Uterus (tissue), 4 donors: ENCODE data around the gene TOMM22. TPM values are rescaled to one million over a fixed set of nuclear protein-coding genes. Genes with fewer than 3 reads are reported as not detected.

Experiments used
- DNase-seq, 2 donors: peaks; one replicate each; pipeline ENCODE4 v3.0.0-alpha.2; 2019 to 2020
- H3K27ac ChIP-seq, 2 donors: fragments of 200-600 bp; sonication (generic); 1 replicate in 1 of 2; 2 replicates in 1 of 2; pipeline ENCODE4 v1.5.1; 2016 to 2018
- H3K27me3 ChIP-seq, 2 donors: fragments of 200-600 bp; sonication (generic); one replicate each; pipeline ENCODE4 v1.5.1; 2018 to 2019; ENCODE audit warnings: control low read depth in 1 of 2
- H3K36me3 ChIP-seq, 2 donors: fragments of 200-600 bp; sonication (generic); one replicate each; pipeline ENCODE4 v1.5.1; 2019; ENCODE audit warnings: control low read depth in 1 of 2
- H3K4me1 ChIP-seq, 2 donors: fragments of 200-600 bp; sonication (generic); one replicate each; pipeline ENCODE4 v1.5.1; 2018 to 2019; ENCODE audit warnings: control low read depth in 1 of 2
- H3K4me3 ChIP-seq, 2 donors: fragments of 200-600 bp; sonication (generic); 1 replicate in 1 of 2; 2 replicates in 1 of 2; pipeline ENCODE4 v1.5.1; 2018 to 2019; ENCODE audit warnings: mild to moderate bottlenecking in 1 of 2
- H3K9me3 ChIP-seq, 2 donors: fragments of 200-600 bp; sonication (generic); one replicate each; pipeline ENCODE4 v1.5.1; 2019; ENCODE audit warnings: control low read depth in 1 of 2
- CTCF ChIP-seq, 4 experiments: fragments of 200-600 bp in 2 of 4; fragments of 450-650 bp in 2 of 4; sonication (generic) in 2 of 4; IDR thresholded peaks; one replicate each; pipeline ENCODE4 v1.5.1; 2016 to 2019; ENCODE audit warnings: antibody characterized with exemption in 4 of 4, mild to moderate bottlenecking in 2 of 4, moderate library complexity in 1 of 4
- POLR2A ChIP-seq, 2 donors: fragments of 450-650 bp; IDR thresholded peaks; one replicate each; pipeline ENCODE4 v1.6.1; 2016; ENCODE audit warnings: antibody characterized with exemption in 2 of 2, mild to moderate bottlenecking in 1 of 2, moderate library complexity in 1 of 2
- intact Hi-C: fragments of 100-400 bp; cut with DNase I; formaldehyde crosslinking; loops from one replicate; pipeline ENCODE4 v1.15.1; 2023; ENCODE audit warnings: low total_unique reads
- total RNA-seq, 4 donors: library from RNA; depleted of rRNA in 3 of 4; stranded (reverse); fragments of >200 nt in 3 of 4; gene quantifications; one replicate each; pipeline versions ENCODE4 v1.1.0 to v1.2.4, GENCODE V29; 2014 to 2023
- donor health status: DM: yes; HTN: yes; CAD: no.

The TOMM22 gene
- total RNA-seq, 4 donors from 2014 or later = 17.6 to 62.5 (median 48.4) TPM

GRCh38 chr22:38725900-38726655 is 44.3 kb downstream of the TOMM22 start:
- H3K4me1 ChIP-seq = no peaks in the 10 kb centered on the region
- no peaks in the 10 kb centered on the region for H3K9me3 ChIP-seq
- H3K36me3 ChIP-seq = no peaks in the 10 kb centered on the region
- DNase-seq = no peak
- no peak overlapping the region for H3K27ac ChIP-seq
- intact Hi-C loops = no loop called here
- TF ChIP-seq POLR2A (IDR thresholded peaks at IDR 0.05) = no peak
- no peak for TF ChIP-seq CTCF (IDR thresholded peaks at IDR 0.05)
- no peak overlapping the region for H3K4me3 ChIP-seq
- H3K27me3 ChIP-seq = no peaks in the 10 kb centered on the region

GRCh38 chr22:38727123-38727522 is 45.4 kb downstream of the TOMM22 start:
- Histone ChIP-seq H3K27ac (no peak overlapping the region), H3K4me1 (no peaks in the 10 kb centered on the region), H3K4me3 (no peak overlapping the region), H3K27me3 (no peaks in the 10 kb centered on the region), H3K36me3 (no peaks in the 10 kb centered on the region), H3K9me3 (no peaks in the 10 kb centered on the region)
- no peak for TF ChIP-seq POLR2A (IDR thresholded peaks at IDR 0.05)
- no peak for TF ChIP-seq CTCF (IDR thresholded peaks at IDR 0.05)
- no peak for DNase-seq
- intact Hi-C loops = no loop called here

- Histone ChIP-seq H3K36me3 (no peaks in the 10 kb centered on the region), H3K4me3 (no peak overlapping the region), H3K27ac (no peak overlapping the region), H3K4me1 (no peaks in the 10 kb centered on the region), H3K27me3 (no peaks in the 10 kb centered on the region), H3K9me3 (no peaks in the 10 kb centered on the region)
- DNase-seq = no peak
- intact Hi-C loops = no loop called here
- TF ChIP-seq CTCF (IDR thresholded peaks at IDR 0.05) = no peak
Observed at GRCh38 chr22:38727530-38728451, 46.0 kb downstream of the TOMM22 start.

GRCh38 chr22:38728871-38729796 is 47.4 kb downstream of the TOMM22 start:
- H3K27ac ChIP-seq = no peak overlapping the region
- DNase-seq = no peak
- H3K4me1 ChIP-seq = no peaks in the 10 kb centered on the region
- no peak overlapping the region for H3K4me3 ChIP-seq
- H3K9me3 ChIP-seq = no peaks in the 10 kb centered on the region
- H3K36me3 ChIP-seq = no peaks in the 10 kb centered on the region
- H3K27me3 ChIP-seq = no peaks in the 10 kb centered on the region
- intact Hi-C loops = no loop called here
- TF ChIP-seq CTCF (IDR thresholded peaks at IDR 0.05) = no peak
- TF ChIP-seq POLR2A (IDR thresholded peaks at IDR 0.05) = no peak
